ENCODE measurements around the gene PARVB.

The PARVB gene

GRCh38 chr22:43990044-43990443 is 34.1 kb upstream of the PARVB start:
- peaks cover 68% of the 10 kb centered on the region for H3K36me3 ChIP-seq
- H3K27ac ChIP-seq = no peak overlapping the region
- H3K4me1 ChIP-seq (ENCODE audit: control insufficient read depth in 1 of 2, insufficient read depth in 1 of 2, low read depth in 1 of 2, low read length in 1 of 2) = no peaks in the 10 kb centered on the region
- H3K9me3 ChIP-seq = no peaks in the 10 kb centered on the region
- H3K27me3 ChIP-seq = no peaks in the 10 kb centered on the region
- TF ChIP-seq, protein P1, sequence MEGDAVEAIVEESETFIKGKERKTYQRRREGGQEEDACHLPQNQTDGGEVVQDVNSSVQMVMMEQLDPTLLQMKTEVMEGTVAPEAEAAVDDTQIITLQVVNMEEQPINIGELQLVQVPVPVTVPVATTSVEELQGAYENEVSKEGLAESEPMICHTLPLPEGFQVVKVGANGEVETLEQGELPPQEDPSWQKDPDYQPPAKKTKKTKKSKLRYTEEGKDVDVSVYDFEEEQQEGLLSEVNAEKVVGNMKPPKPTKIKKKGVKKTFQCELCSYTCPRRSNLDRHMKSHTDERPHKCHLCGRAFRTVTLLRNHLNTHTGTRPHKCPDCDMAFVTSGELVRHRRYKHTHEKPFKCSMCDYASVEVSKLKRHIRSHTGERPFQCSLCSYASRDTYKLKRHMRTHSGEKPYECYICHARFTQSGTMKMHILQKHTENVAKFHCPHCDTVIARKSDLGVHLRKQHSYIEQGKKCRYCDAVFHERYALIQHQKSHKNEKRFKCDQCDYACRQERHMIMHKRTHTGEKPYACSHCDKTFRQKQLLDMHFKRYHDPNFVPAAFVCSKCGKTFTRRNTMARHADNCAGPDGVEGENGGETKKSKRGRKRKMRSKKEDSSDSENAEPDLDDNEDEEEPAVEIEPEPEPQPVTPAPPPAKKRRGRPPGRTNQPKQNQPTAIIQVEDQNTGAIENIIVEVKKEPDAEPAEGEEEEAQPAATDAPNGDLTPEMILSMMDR (IDR thresholded peaks at IDR 0.05) = no peak
- H3K4me3 ChIP-seq (ENCODE audit: low read depth in 1 of 2, low read length in 1 of 2) = no peak overlapping the region

DNA sequence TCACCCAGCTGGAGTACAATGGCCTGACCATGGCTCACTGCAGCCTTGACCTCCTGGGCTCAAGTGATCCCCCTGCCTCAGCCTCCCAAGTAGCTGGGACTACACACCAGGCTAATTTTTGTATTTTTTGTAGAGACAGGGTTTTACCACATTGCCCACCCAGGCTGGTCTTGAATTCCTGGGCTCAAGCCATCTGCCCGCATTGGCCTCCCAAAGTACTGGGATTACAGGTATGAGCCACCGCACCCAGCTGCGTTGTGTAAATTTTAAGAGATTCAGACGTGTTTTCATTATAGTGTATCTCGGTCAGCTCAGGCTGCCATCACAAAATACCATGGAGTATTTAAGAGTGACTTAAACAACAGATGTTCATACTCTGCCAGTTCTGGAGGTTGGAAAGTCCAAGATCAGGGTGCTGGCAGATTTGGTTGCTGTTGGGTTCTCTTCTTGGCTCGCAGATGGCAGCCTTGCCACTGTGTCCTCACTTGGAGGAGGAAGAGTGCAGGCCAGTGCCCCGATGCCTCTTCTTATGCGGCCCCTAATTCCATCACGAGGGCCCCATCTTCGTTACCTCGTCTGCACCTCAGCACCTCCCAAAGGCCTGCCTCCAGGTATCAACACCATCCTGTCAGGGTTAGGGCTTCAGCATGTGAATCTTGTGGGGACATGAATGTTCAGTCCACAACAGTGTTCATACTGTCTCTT is 32.6 kb upstream of the PARVB start:
- TF ChIP-seq, protein P1 (IDR thresholded peaks at IDR 0.05) = no peak
- Histone ChIP-seq H3K4me3 (ENCODE audit: low read depth in 1 of 2, low read length in 1 of 2) (no peak overlapping the region), H3K9me3 (no peaks in the 10 kb centered on the region), H3K27me3 (no peaks in the 10 kb centered on the region), H3K36me3 (peaks cover 56% of the 10 kb centered on the region), H3K27ac (no peak overlapping the region), H3K4me1 (ENCODE audit: control insufficient read depth in 1 of 2, insufficient read depth in 1 of 2, low read depth in 1 of 2, low read length in 1 of 2) (peaks cover 11 to 13% of the 10 kb centered on the region in 2 experiments)

DNA sequence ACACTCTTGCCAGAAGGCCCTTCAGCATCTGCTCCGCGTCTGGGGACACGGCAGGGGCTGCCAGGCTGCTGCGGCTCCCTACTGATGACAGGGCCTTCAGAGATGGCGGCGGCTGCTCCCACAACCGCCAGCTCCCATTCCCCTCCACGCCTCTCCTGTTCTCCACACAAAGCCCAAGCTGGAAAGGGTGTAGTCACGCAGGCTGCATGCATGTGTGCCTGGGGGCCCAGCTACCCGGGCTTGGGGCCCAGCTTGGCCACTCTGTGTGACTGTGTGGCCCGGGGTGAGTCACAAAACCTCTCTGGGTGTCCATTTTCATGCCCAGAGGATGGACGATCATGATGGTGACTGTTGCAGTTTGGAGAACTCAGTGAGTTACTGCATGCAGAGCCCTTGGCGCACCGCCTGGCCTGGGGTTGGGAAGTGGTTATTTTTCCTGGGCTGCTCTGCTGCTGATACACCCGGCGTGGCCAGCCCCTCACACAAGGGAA is 31.7 kb upstream of the PARVB start:
- Histone ChIP-seq H3K27me3 (no peaks in the 10 kb centered on the region), H3K36me3 (peaks cover 47% of the 10 kb centered on the region), H3K4me3 (ENCODE audit: low read depth in 1 of 2, low read length in 1 of 2) (no peak overlapping the region), H3K27ac (no peak overlapping the region), H3K9me3 (no peaks in the 10 kb centered on the region), H3K4me1 (ENCODE audit: control insufficient read depth in 1 of 2, insufficient read depth in 1 of 2, low read depth in 1 of 2, low read length in 1 of 2) (peaks cover 11 to 13% of the 10 kb centered on the region in 2 experiments)
- TF ChIP-seq, protein P1 (IDR thresholded peaks at IDR 0.05) = no peak

DNA sequence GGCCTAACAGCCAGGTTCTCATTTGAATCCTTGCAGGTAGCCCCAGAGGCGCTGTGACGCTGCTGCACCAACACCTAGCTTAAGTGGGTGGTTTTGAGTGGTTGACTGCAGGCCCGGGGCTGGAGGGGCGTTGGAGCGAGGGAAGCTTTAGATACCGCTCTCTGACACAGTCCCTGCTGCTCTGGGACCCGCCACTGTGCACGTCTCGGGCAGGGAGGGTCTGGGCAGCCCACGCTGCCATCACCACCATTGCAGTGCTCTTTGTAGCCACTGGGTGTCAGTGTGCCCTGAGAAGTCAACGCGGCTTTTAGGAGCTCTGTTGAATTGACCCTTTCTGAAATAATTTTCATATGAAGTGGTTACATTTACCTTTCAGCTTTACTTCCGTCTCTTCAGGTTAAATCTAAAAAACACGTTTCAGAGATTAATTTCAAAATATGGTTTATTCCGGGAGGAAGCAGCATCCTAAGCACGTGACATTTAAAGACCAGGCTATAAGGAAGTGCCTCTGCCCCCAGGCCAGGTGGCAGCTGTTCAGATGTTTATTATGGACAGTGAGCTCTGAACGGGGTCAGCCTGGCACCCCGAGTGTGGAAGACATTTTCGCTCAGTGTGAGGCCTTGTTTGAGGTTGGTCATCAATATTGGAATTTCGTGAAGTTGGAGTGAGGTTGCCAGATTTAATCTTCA is 30.9 kb upstream of the PARVB start:
- Histone ChIP-seq H3K4me1 (ENCODE audit: control insufficient read depth in 1 of 2, insufficient read depth in 1 of 2, low read depth in 1 of 2, low read length in 1 of 2) (peaks cover 11 to 13% of the 10 kb centered on the region in 2 experiments), H3K27ac (no peak overlapping the region), H3K36me3 (peaks cover 47% of the 10 kb centered on the region), H3K9me3 (no peaks in the 10 kb centered on the region), H3K4me3 (ENCODE audit: low read depth in 1 of 2, low read length in 1 of 2) (no peak overlapping the region), H3K27me3 (no peaks in the 10 kb centered on the region)
- TF ChIP-seq, protein P1 (IDR thresholded peaks at IDR 0.05) = peak; percentile 92

- TF ChIP-seq, protein P1 (IDR thresholded peaks at IDR 0.05) = no peak
- Histone ChIP-seq H3K36me3 (peaks cover 47% of the 10 kb centered on the region), H3K9me3 (no peaks in the 10 kb centered on the region), H3K27me3 (no peaks in the 10 kb centered on the region), H3K4me1 (ENCODE audit: control insufficient read depth in 1 of 2, insufficient read depth in 1 of 2, low read depth in 1 of 2, low read length in 1 of 2) (peaks cover 11 to 13% of the 10 kb centered on the region in 2 experiments), H3K27ac (no peak overlapping the region), H3K4me3 (ENCODE audit: low read depth in 1 of 2, low read length in 1 of 2) (no peak overlapping the region)
These were observed 30.1 kb upstream of the PARVB start for GRCh38 chr22:43994006-43994405.

All from neutrophil (primary cell).